PFSK-1 (cell line): ENCODE data around the gene COL2A1.

Experiments
- POLR2AphosphoS5 ChIP-seq: IDR thresholded peaks from 2 replicates; pipeline ENCODE4 v1.6.1; 2012; ENCODE audit warnings: low read depth, mild to moderate bottlenecking, control low read depth, low read length, moderate library complexity
- REST ChIP-seq, 2 experiments: IDR thresholded peaks; 2 replicates each; pipeline versions ENCODE4 v1.6.1 to v1.8.0; 2011 to 2012; ENCODE audit warnings: low read depth in 2 of 2, low read length in 2 of 2, control low read depth in 1 of 2, inconsistent platforms in 1 of 2, mild to moderate bottlenecking in 1 of 2, moderate library complexity in 1 of 2; ENCODE audit not compliant: insufficient read depth in 1 of 2
- TAF1 ChIP-seq: IDR thresholded peaks from 2 replicates; pipeline ENCODE4 v1.6.1; 2012; ENCODE audit warnings: low read length, control low read depth, borderline replicate concordance; ENCODE audit not compliant: insufficient read depth

DNA sequence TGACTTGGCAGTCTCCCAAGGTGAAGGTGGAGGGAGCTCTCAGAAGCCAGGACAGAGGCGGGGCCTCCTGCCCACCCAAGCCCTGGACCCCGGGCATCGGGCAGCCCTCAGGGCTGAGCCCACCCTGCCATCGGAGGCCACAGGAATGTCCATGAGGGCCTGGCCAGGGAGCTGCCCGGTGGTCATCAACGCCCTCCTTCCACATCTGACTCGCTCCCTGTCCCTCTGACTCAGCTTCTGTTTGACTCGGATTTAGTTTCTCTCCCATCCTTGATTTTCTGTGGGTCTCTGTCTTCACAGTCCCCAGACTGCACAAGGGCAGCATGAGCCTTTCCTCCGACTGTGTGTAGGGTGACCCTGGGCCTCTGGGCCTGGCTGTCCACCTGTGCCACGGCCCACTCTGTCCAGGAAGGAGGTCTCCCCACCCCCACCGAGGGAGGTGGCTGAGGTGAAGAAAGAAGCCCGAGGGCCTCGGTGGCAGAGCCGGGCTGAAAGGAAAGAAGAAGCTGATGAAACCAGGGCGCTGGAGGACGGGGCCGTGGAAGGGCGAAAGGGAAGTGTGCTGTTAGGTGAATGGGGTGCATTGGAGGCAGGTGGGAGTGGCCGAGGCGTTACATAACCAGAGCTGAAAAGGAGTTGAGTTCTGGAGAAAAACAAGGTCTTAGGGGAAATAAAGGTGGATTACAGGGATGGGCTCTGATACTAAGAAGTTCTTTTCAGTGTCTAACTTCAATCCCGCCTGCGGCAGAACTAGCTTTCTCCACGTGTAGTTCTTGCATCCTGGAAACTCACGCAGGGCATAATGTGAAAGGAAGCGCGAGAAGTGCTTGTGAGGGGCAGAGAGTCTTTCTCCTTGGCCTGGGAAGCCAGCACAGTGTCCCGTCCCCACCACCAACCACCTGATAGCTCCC, 57.6 kb downstream of the COL2A1 start:
- TF ChIP-seq TAF1 (no peak), REST (IDR thresholded peaks at IDR 0.05; ENCODE audit: insufficient read depth in 1 of 2, low read depth in 2 of 2, low read length in 2 of 2) (no peak), POLR2AphosphoS5 (no peak)
